Immature natural killer cell (primary cell): ENCODE measurements around the gene NUP35. TPM values are rescaled to one million over a fixed set of nuclear protein-coding genes. Genes with fewer than 3 reads are reported as not detected.

Experiments used
- DNase-seq, 3 donors: peaks; one replicate each; pipeline ENCODE4 v3.0.0; 2022; ENCODE audit warnings: mixed read lengths in 1 of 3
- H3K27ac Mint-ChIP-seq, 6 donors: one replicate each; pipeline ENCODE4 v1.8.0; 2020; ENCODE audit warnings: mixed read lengths in 6 of 6, mild to moderate bottlenecking in 5 of 6, inconsistent platforms in 4 of 6, moderate library complexity in 3 of 6
- H3K27me3 Mint-ChIP-seq, 3 donors: one replicate each; pipeline ENCODE4 v1.8.0; 2020 to 2021; ENCODE audit warnings: low read depth in 3 of 3, mild to moderate bottlenecking in 3 of 3, mixed read lengths in 3 of 3, moderate library complexity in 3 of 3, inconsistent platforms in 1 of 3
- H3K36me3 Mint-ChIP-seq, 3 donors: one replicate each; pipeline ENCODE4 v1.8.0; 2020; ENCODE audit warnings: mixed read lengths in 3 of 3, inconsistent platforms in 2 of 3, mild to moderate bottlenecking in 2 of 3
- H3K4me1 Mint-ChIP-seq, 2 donors: one replicate each; pipeline ENCODE4 v1.8.0; 2020; ENCODE audit warnings: inconsistent platforms in 2 of 2, mild to moderate bottlenecking in 2 of 2, mixed read lengths in 2 of 2, moderate library complexity in 1 of 2
- H3K4me3 Mint-ChIP-seq, 5 donors: one replicate each; pipeline ENCODE4 v1.8.0; 2020; ENCODE audit warnings: mild to moderate bottlenecking in 5 of 5, mixed read lengths in 5 of 5, inconsistent platforms in 3 of 5, moderate library complexity in 3 of 5
- H3K9me3 Mint-ChIP-seq, 6 donors: one replicate each; pipeline ENCODE4 v1.8.0; 2020; ENCODE audit warnings: mild to moderate bottlenecking in 6 of 6, mixed read lengths in 6 of 6, inconsistent platforms in 4 of 6, moderate library complexity in 3 of 6
- polyA plus RNA-seq, 3 donors: library from polyadenylated mRNA; unstranded; fragments of 300-500 nt; fragmentation: Illumina TruSeq; gene quantifications; one replicate each; pipeline ENCODE4 v1.2.3, GENCODE V29; 2021

Gene NUP35
- polyA plus RNA-seq, 3 donors from 2014 or later, result 2.4 to 6.1 (median 5.0) TPM

DNA sequence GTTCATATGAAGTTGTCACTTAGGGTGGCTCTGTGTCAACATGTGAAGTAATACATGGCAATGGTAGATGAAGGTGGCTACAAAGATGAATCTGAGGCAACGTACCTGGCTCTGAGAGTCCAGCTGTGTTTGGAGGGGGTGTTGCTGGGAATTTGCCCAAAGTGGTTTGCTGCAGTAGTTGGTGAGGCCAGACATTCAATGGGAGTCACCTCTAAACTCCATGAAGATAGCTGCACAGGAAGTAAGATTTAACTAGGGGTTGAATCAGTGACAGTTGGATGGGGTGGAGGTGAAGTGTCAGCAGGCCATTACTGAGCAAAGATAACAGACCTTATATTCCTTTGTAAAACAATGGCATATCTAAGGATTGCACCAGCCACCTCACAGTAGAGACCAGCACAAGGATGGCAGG is 71.8 kb downstream of the NUP35 start:
- no peaks in the 10 kb centered on the region for H3K4me1 Mint-ChIP-seq
- H3K4me3 Mint-ChIP-seq, result no peak overlapping the region
- no peak overlapping the region for H3K27ac Mint-ChIP-seq
- H3K36me3 Mint-ChIP-seq, result peaks cover 16 to 50% (median 27%) of the 10 kb centered on the region in 3 donors
- H3K9me3 Mint-ChIP-seq, result no peaks in the 10 kb centered on the region
- H3K27me3 Mint-ChIP-seq, result no peaks in the 10 kb centered on the region
- no peak for DNase-seq

DNA sequence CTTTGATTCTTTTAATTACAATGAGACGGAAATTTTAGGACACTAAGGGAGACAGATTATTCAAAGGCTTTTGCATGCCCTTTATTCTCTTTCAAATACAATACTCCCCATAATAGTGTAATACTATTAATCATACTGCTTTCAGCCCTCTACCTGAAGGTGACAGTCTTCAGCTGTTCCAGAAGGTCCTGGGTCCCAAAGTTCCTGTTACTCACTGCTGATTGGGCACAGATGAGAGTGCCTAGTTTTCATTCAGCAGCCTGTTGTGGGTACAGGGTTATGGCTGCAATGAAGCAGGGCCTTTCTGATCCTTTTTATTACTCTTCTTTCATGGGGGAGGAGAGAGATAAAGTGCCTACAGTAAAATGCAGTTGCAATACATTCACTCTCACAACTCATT is 80.2 kb downstream of the NUP35 start:
- Mint-ChIP-seq H3K36me3 (peaks cover 0 to 20% (median 5%) of the 10 kb centered on the region in 3 donors), H3K27ac (no peak overlapping the region), H3K9me3 (peaks cover 0 to 2% (median 0%) of the 10 kb centered on the region in 6 donors), H3K4me1 (no peaks in the 10 kb centered on the region), H3K27me3 (no peaks in the 10 kb centered on the region), H3K4me3 (no peak overlapping the region)
- DNase-seq, result no peak

GRCh38 chr2:183207110-183207509 is 82.9 kb downstream of the NUP35 start:
- H3K4me3 Mint-ChIP-seq, result no peak overlapping the region
- H3K9me3 Mint-ChIP-seq, result peaks cover 0 to 5% (median 0%) of the 10 kb centered on the region in 6 donors
- no peak overlapping the region for H3K27ac Mint-ChIP-seq
- H3K27me3 Mint-ChIP-seq, result no peaks in the 10 kb centered on the region
- no peak for DNase-seq
- H3K4me1 Mint-ChIP-seq, result no peaks in the 10 kb centered on the region
- peaks cover 4 to 18% (median 13%) of the 10 kb centered on the region in 3 donors for H3K36me3 Mint-ChIP-seq

DNA sequence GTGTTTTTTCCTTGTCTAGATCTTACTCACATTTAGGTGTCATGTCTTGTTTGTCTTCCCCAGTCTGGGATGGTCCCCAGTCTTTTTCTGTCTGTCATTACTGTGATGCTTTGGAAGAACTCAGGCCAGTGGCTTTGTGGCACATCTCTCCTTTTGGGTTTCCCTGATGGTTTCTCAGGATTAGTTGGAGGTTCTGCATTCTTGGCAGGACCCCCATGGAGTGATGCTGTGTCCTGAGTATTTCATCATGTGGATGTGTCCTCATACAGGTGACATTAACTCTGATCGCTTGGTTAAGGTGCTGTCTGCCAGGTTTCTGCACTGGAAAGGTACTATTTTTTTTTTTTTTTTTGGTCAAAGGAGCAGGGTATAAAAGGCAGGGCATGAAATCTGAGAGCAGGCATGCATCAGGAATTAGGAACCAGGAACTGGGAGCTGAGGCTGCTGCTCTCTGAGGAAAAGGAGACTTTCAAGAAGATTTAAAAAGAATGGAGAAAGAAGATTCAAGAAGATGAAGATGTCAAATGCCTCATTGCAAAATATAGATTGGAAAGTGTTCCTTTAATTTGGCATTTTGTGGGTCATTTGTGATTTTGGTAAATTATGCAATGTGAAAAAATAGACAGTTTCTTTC is 85.3 kb downstream of the NUP35 start:
- DNase-seq, result no peak
- H3K27me3 Mint-ChIP-seq, result no peaks in the 10 kb centered on the region
- H3K4me1 Mint-ChIP-seq, result no peaks in the 10 kb centered on the region
- no peak overlapping the region for H3K27ac Mint-ChIP-seq
- H3K4me3 Mint-ChIP-seq, result no peak overlapping the region
- H3K9me3 Mint-ChIP-seq, result peaks cover 0 to 5% (median 0%) of the 10 kb centered on the region in 6 donors
- peaks cover 4 to 17% (median 13%) of the 10 kb centered on the region in 3 donors for H3K36me3 Mint-ChIP-seq

Other genes with a start within 250 kb of the NUP35 start
- gene NCKAP1, start 86.0 kb upstream of the NUP35 start, polyA plus RNA-seq, result 1 to 10 TPM in 2 of 3 donors, under 1 TPM in 1; 0.52 to 3.7 (median 2.2) TPM
- gene DUSP19, start 45.7 kb upstream of the NUP35 start, polyA plus RNA-seq, result 1 to 10 TPM in 1 of 3 donors, under 1 TPM in 1, not detected in 1; 0.91 to 1.3 TPM